ENCODE data around the gene UBE2A. TPM values are rescaled to one million over a fixed set of nuclear protein-coding genes. Genes with fewer than 3 reads are reported as not detected.

UBE2A gene
- total RNA-seq, 2 experiments from 2014 or later: 88.8 to 101 TPM

- peak overlapping the region; percentile 94 for H3K4me3 Mint-ChIP-seq
- Histone ChIP-seq H3K27ac (ENCODE audit: low read depth in 1 of 2, low read length in 2 of 2) (no peak overlapping the region), H3K27me3 (ENCODE audit: control insufficient read depth in 1 of 2, insufficient read depth in 2 of 2, low read length in 2 of 2) (no peaks in the 10 kb centered on the region), H3K36me3 (ENCODE audit: insufficient read depth, low read length) (peaks cover 2% of the 10 kb centered on the region), H3K4me3 (ENCODE audit: low read length) (peak overlapping the region; percentile 75), H3K4me1 (ENCODE audit: insufficient read depth, low read length) (peaks cover 14% of the 10 kb centered on the region), H3K9me3 (ENCODE audit: control insufficient read depth in 1 of 2, insufficient read depth in 1 of 2, low read length in 2 of 2) (no peaks in the 10 kb centered on the region)
- H3K36me3 Mint-ChIP-seq (ENCODE audit: low read depth): peaks cover 7% of the 10 kb centered on the region
- H3K4me1 Mint-ChIP-seq (ENCODE audit: low read depth): peaks cover 18% of the 10 kb centered on the region
- DNase-seq (no peak), ATAC-seq (ENCODE audit: poor library complexity) (no peak)
- H3K27ac Mint-ChIP-seq: peak overlapping the region; percentile 97
- ChIA-PET POLR2A (interaction anchor here (0.6 to 2.6 kb wide), 7 partner anchors 8 to 226 kb away, joined by 3 to 27 read pairs (median 4); partner anchors contain the start of genes NKRF and STEEP1), CTCF (interaction anchor here (1.3 to 1.9 kb wide), 2 partner anchors 8 to 104 kb away, joined by 3 to 6 read pairs; partner anchors contain the start of genes SLC25A5 and STEEP1)
- H3K9me3 Mint-ChIP-seq: no peaks in the 10 kb centered on the region
- no peak for TF ChIP-seq CTCF (IDR thresholded peaks at IDR 0.05)
- intact Hi-C loops (cut with DNase I, micrococcal nuclease): loop anchor here in 1 of 2 experiments (5.0 to 10.0 kb wide), 2 partner anchors 34 to 302 kb away; partner anchors contain the start of genes NDUFA1, NKRF and RNF113A
- no peaks in the 10 kb centered on the region for H3K27me3 Mint-ChIP-seq
These were observed 1.1 kb upstream of the UBE2A start for GRCh38 chrX:119573222-119573621.

DNA sequence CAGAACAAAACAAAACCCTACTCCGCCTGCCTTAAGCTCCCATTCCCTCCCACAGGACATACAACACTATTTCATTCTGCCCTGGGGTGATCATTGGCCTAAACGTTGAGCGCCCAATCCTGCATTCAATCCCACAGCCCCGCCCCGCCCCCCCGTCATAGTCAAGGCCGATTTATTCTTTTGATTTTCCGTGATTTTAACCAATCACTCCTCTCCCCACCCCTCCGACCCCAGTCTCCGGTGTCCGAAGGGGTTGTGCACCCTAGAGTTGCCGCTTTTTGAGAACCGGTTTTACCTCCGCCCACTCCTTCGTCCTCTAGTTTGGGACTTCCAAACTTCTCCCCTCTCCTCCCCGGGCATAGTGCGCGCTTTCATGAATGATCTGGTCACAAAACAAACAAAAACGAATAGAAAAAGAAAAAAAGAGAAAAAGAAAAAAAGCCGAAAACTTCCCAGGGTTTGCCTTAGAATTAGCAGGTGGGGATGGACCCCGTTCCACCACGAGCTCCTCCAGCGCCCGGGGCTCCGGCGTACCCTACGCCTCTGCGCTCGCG lies 446 bp upstream of the UBE2A start:
- ChIA-PET POLR2A (interaction anchor here (0.6 to 2.6 kb wide), 17 partner anchors 9 to 913 kb away, joined by 3 to 27 read pairs (median 6); partner anchors contain the start of genes NKRF, RPL39, SEPTIN6 and SLC25A5), CTCF (interaction anchor here (1.3 to 1.9 kb wide), 2 partner anchors 9 to 105 kb away, joined by 3 to 6 read pairs; partner anchors contain the start of genes SLC25A5 and STEEP1)
- ATAC-seq (ENCODE audit: poor library complexity): peak; percentile 5
- Histone ChIP-seq H3K9me3 (ENCODE audit: control insufficient read depth in 1 of 2, insufficient read depth in 1 of 2, low read length in 2 of 2) (no peaks in the 10 kb centered on the region), H3K27ac (ENCODE audit: low read depth in 1 of 2, low read length in 2 of 2) (peak overlapping the region; percentile 65 to 80), H3K4me3 (ENCODE audit: low read length) (peak overlapping the region; percentile 75), H3K36me3 (ENCODE audit: insufficient read depth, low read length) (peaks cover 2% of the 10 kb centered on the region), H3K4me1 (ENCODE audit: insufficient read depth, low read length) (peaks cover 14% of the 10 kb centered on the region), H3K27me3 (ENCODE audit: control insufficient read depth in 1 of 2, insufficient read depth in 2 of 2, low read length in 2 of 2) (no peaks in the 10 kb centered on the region)
- H3K4me3 Mint-ChIP-seq: peak overlapping the region; percentile 94
- H3K9me3 Mint-ChIP-seq: no peaks in the 10 kb centered on the region
- no peaks in the 10 kb centered on the region for H3K27me3 Mint-ChIP-seq
- intact Hi-C loops (cut with DNase I, micrococcal nuclease): loop anchor here (1.0 to 10.0 kb wide), 4 partner anchors 9 to 301 kb away; partner anchors contain the start of genes NKRF (in 2 of the 2), NDUFA1 (in 1 of the 2), RNF113A (in 1 of the 2) and STEEP1 (in 1 of the 2)
- peaks cover 7% of the 10 kb centered on the region for H3K36me3 Mint-ChIP-seq (ENCODE audit: low read depth)
- H3K27ac Mint-ChIP-seq: peak overlapping the region; percentile 97
- peak in 7 of 14 experiments; percentile 1 to 41 (median 20) for DNase-seq
- TF ChIP-seq CTCF (IDR thresholded peaks at IDR 0.05): no peak
- peaks cover 23% of the 10 kb centered on the region for H3K4me1 Mint-ChIP-seq (ENCODE audit: low read depth)

DNA sequence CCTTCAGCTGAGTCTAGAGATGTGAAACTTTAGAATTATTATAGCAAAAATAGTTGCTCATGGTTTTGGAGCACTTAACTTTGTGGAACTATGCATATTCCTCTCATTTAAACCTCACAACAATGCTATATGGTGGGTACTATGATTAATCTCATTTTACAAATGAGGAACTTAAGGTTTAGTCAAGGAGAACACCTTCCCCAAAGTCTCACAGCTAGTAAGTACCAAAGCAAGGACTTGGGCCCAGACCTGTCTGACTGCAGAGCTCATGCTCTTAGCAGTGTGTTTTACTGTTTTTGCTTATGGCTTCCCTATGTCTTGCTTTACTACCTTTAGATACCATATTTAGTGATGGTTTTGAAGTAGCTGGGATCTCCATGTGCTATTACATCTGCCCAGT lies 5.1 kb downstream of the UBE2A start:
- Mint-ChIP-seq H3K27ac (no peak overlapping the region), H3K4me1 (ENCODE audit: low read depth) (peaks cover 37% of the 10 kb centered on the region), H3K27me3 (no peaks in the 10 kb centered on the region), H3K4me3 (no peak overlapping the region), H3K36me3 (ENCODE audit: low read depth) (peaks cover 5% of the 10 kb centered on the region), H3K9me3 (no peaks in the 10 kb centered on the region)
- intact Hi-C loops (cut with DNase I, micrococcal nuclease): loop anchor here in 1 of 2 experiments (10.0 kb wide), 1 partner anchor 295 kb away; the partner anchor contains the start of genes NDUFA1 and RNF113A
- Histone ChIP-seq H3K36me3 (ENCODE audit: insufficient read depth, low read length) (peaks cover 5% of the 10 kb centered on the region), H3K9me3 (ENCODE audit: control insufficient read depth in 1 of 2, insufficient read depth in 1 of 2, low read length in 2 of 2) (no peaks in the 10 kb centered on the region), H3K4me1 (ENCODE audit: insufficient read depth, low read length) (peaks cover 10% of the 10 kb centered on the region), H3K4me3 (ENCODE audit: low read length) (no peak overlapping the region), H3K27ac (ENCODE audit: low read depth in 1 of 2, low read length in 2 of 2) (no peak overlapping the region), H3K27me3 (ENCODE audit: control insufficient read depth in 1 of 2, insufficient read depth in 2 of 2, low read length in 2 of 2) (no peaks in the 10 kb centered on the region)
- no peak for ATAC-seq (ENCODE audit: poor library complexity)
- no peak for DNase-seq
- no peak for TF ChIP-seq CTCF (IDR thresholded peaks at IDR 0.05)
- ChIA-PET CTCF (no interaction called here), POLR2A (interaction anchor here (0.8 to 1.2 kb wide), 2 partner anchors 12 to 26 kb away, joined by 3 read pairs; no protein-coding TSS in a partner anchor)
